ENCODE data around the gene CORO2B. TPM values are rescaled to one million over a fixed set of nuclear protein-coding genes. Genes with fewer than 3 reads are reported as not detected.

Gene CORO2B
- total RNA-seq, 1 donor from 2014 or later: 1.0 TPM

DNA sequence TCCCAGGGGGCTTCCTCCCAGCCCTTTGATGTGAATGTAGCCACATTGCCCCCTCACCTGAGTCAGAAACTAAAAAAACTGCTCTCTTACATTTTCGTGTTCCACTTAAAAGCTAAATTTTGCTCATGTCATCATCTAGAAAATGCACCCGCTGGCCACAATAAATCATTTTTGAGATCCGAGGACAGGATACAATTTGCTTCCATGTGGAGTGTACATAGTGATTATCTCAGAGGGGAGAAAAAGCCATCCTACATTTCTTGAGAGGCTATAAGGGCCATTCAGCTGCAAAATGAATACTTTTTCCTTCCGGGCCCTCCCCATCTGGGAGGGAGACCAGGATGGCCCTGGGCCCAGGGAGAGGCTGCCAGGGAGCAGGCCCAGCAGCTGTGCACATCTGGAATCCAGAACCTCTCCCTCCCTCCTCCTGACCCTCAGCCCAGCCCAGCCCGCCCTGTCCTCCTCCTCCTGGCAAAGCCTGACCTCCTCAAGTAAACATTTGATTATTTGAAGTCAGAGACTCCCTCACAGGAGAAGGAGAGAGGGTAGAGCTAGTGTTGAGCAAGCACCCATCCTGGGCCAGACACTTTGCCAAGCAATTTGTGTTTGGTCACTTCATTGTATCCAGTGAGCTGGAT lies 59.1 kb downstream of the CORO2B start:
- Mint-ChIP-seq H3K36me3 (no peaks in the 10 kb centered on the region), H3K9me3 (no peaks in the 10 kb centered on the region), H3K4me1 (peaks cover 56% of the 10 kb centered on the region), H3K27me3 (ENCODE audit: insufficient read depth, low read depth) (peaks cover 3% of the 10 kb centered on the region), H3K4me3 (no peak overlapping the region), H3K27ac (no peak overlapping the region)
- Histone ChIP-seq H3K4me1 (peaks cover 5% of the 10 kb centered on the region), H3K4me2 (no peak overlapping the region), H3K4me3 (no peak overlapping the region), H3K79me2 (ENCODE audit: low read depth) (no peaks in the 10 kb centered on the region), H4K20me1 (ENCODE audit: low read depth) (no peaks in the 10 kb centered on the region), H3F3A (ENCODE audit: low read depth) (no peaks in the 10 kb centered on the region), H3K27ac (no peak overlapping the region), H3K27me3 (no peaks in the 10 kb centered on the region), H3K36me3 (no peaks in the 10 kb centered on the region), H3K9ac (no peak overlapping the region), H3K9me3 (ENCODE audit: low read depth) (no peaks in the 10 kb centered on the region), H2AFZ (replicated peaks) (no peak overlapping the region)
- no peak for TF ChIP-seq EZH2phosphoT487 (IDR thresholded peaks at IDR 0.05)
- no peak for TF ChIP-seq EZH2 (IDR thresholded peaks at IDR 0.05)
- TF ChIP-seq, protein P1, sequence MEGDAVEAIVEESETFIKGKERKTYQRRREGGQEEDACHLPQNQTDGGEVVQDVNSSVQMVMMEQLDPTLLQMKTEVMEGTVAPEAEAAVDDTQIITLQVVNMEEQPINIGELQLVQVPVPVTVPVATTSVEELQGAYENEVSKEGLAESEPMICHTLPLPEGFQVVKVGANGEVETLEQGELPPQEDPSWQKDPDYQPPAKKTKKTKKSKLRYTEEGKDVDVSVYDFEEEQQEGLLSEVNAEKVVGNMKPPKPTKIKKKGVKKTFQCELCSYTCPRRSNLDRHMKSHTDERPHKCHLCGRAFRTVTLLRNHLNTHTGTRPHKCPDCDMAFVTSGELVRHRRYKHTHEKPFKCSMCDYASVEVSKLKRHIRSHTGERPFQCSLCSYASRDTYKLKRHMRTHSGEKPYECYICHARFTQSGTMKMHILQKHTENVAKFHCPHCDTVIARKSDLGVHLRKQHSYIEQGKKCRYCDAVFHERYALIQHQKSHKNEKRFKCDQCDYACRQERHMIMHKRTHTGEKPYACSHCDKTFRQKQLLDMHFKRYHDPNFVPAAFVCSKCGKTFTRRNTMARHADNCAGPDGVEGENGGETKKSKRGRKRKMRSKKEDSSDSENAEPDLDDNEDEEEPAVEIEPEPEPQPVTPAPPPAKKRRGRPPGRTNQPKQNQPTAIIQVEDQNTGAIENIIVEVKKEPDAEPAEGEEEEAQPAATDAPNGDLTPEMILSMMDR (IDR thresholded peaks at IDR 0.05): no peak
- no peak for DNase-seq (ENCODE audit: low spot score)

DNA sequence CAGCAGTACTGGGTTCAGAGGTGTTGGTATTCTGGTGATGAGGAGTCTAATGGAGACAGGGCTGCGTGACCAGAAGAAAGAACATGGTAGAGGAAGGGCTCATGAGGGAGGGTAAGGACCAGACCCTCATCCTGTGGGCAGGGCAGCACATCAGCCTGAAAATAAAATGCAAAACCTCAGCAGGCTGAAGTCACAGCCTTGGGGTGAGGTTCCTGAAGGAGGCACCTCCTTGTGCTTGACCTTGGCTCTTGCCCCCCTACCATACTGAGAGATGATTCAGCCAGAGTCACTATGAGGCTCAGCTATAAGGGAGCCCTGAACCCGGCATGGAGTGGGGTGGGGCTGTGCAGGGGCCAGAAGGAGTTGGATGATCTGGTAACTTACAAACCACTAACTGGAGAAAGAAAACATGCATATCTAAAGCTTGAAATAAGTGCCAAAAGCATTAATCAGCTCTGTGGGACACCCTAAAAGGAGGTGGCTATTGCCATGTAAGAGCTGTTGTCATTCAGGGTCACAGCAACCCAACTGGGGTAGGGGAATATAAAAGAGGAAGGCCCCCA lies 60.2 kb downstream of the CORO2B start:
- Histone ChIP-seq H3K27me3 (no peaks in the 10 kb centered on the region), H3K79me2 (ENCODE audit: low read depth) (no peaks in the 10 kb centered on the region), H3K36me3 (no peaks in the 10 kb centered on the region), H4K20me1 (ENCODE audit: low read depth) (no peaks in the 10 kb centered on the region), H3K27ac (no peak overlapping the region), H3F3A (ENCODE audit: low read depth) (no peaks in the 10 kb centered on the region), H3K4me2 (no peak overlapping the region), H3K9ac (no peak overlapping the region), H3K4me1 (peaks cover 5% of the 10 kb centered on the region), H3K4me3 (no peak overlapping the region), H3K9me3 (ENCODE audit: low read depth) (no peaks in the 10 kb centered on the region), H2AFZ (replicated peaks) (no peak overlapping the region)
- Mint-ChIP-seq H3K9me3 (no peaks in the 10 kb centered on the region), H3K36me3 (no peaks in the 10 kb centered on the region), H3K27ac (no peak overlapping the region), H3K27me3 (ENCODE audit: insufficient read depth, low read depth) (peaks cover 3% of the 10 kb centered on the region), H3K4me1 (peaks cover 55% of the 10 kb centered on the region), H3K4me3 (no peak overlapping the region)
- TF ChIP-seq EZH2phosphoT487 (IDR thresholded peaks at IDR 0.05) (no peak), EZH2 (IDR thresholded peaks at IDR 0.05) (no peak)
- TF ChIP-seq, protein P1 (IDR thresholded peaks at IDR 0.05): no peak
- DNase-seq (ENCODE audit: low spot score): no peak

DNA sequence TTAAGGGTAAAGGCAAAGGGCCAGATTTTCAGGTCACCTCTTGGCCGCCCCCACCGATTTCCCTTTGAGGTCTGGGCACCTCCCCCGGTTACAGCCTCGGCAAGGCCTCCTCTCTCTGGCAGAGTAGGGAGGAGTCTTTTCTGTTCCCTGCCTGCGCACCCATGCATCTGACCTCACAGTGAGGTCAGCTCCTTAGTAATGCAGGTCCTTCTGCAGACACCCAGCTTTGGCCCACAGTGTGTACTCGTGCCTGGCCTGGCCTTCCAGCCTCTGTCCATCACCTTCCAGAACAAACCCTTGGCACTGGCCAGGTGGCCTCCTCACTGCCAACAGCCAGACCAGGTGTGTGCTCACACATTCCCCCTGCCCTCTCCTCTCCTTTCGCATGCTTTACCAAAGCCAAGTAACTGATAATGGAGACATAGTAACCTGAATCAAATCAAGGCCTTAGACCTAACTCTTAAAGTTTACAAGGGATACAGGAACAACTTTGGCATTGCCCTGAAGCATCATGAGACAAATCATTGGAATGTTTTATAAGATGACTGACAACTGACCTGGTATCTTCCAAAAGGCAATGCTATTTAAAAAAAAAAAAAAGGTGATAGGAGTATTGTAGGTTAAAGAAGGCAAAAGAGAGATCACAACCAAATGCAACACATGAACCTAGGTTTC lies 61.3 kb downstream of the CORO2B start:
- Histone ChIP-seq H3K79me2 (ENCODE audit: low read depth) (no peaks in the 10 kb centered on the region), H3F3A (ENCODE audit: low read depth) (no peaks in the 10 kb centered on the region), H4K20me1 (ENCODE audit: low read depth) (no peaks in the 10 kb centered on the region), H3K4me1 (peaks cover 5% of the 10 kb centered on the region), H3K36me3 (no peaks in the 10 kb centered on the region), H3K4me3 (no peak overlapping the region), H2AFZ (replicated peaks) (no peak overlapping the region), H3K9me3 (ENCODE audit: low read depth) (no peaks in the 10 kb centered on the region), H3K27ac (no peak overlapping the region), H3K4me2 (no peak overlapping the region), H3K9ac (no peak overlapping the region), H3K27me3 (no peaks in the 10 kb centered on the region)
- TF ChIP-seq EZH2 (IDR thresholded peaks at IDR 0.05) (no peak), EZH2phosphoT487 (IDR thresholded peaks at IDR 0.05) (no peak)
- TF ChIP-seq, protein P1 (IDR thresholded peaks at IDR 0.05): no peak
- H3K27ac Mint-ChIP-seq: peak overlapping the region; percentile 95
- no peaks in the 10 kb centered on the region for H3K9me3 Mint-ChIP-seq
- no peaks in the 10 kb centered on the region for H3K36me3 Mint-ChIP-seq
- no peak for DNase-seq (ENCODE audit: low spot score)
- H3K4me3 Mint-ChIP-seq: peak overlapping the region; percentile 3
- peaks cover 55% of the 10 kb centered on the region for H3K4me1 Mint-ChIP-seq
- H3K27me3 Mint-ChIP-seq (ENCODE audit: insufficient read depth, low read depth): peaks cover 3% of the 10 kb centered on the region

Measured in neural progenitor cell (in vitro differentiated cells).